ENCODE data around the gene ITLN1.

DNA sequence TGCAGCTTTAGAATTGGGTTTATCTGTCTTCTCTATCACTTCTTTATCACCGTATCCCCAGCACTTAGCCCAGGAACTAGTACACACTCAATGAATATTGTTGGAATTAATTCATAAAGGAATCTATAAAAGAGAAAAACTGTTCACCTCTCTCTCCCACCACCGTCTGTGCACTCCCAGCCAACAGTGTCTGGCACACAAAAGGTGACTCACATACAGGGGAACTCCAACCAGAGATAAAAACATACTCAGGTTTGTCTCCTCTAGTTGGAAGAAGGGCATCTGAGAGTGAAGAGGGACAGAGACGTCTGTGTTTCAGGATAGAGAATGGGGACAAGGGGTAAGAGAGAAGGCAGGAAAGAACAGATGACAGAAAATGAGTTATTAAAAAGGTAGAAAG is 10.0 kb downstream of the ITLN1 start:
- TF ChIP-seq POLR2AphosphoS5 (IDR thresholded peaks at IDR 0.05; ENCODE audit: insufficient read depth, low read depth, low read length), result no peak
- TF ChIP-seq, protein P1, sequence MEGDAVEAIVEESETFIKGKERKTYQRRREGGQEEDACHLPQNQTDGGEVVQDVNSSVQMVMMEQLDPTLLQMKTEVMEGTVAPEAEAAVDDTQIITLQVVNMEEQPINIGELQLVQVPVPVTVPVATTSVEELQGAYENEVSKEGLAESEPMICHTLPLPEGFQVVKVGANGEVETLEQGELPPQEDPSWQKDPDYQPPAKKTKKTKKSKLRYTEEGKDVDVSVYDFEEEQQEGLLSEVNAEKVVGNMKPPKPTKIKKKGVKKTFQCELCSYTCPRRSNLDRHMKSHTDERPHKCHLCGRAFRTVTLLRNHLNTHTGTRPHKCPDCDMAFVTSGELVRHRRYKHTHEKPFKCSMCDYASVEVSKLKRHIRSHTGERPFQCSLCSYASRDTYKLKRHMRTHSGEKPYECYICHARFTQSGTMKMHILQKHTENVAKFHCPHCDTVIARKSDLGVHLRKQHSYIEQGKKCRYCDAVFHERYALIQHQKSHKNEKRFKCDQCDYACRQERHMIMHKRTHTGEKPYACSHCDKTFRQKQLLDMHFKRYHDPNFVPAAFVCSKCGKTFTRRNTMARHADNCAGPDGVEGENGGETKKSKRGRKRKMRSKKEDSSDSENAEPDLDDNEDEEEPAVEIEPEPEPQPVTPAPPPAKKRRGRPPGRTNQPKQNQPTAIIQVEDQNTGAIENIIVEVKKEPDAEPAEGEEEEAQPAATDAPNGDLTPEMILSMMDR (IDR thresholded peaks at IDR 0.05; ENCODE audit: extremely low read depth in 1 of 2, insufficient read depth in 1 of 2, low read depth in 1 of 2, low read length in 2 of 2), result no peak
